ENCODE data around the gene LIPH. TPM values are rescaled to one million over a fixed set of nuclear protein-coding genes. Genes with fewer than 3 reads are reported as not detected.

Gene LIPH
- total and polyA plus RNA-seq, 2 of the 8 experiments (the other 6 are each of a cell fraction or from before 2014, with no cell fraction given) = 0.08 TPM; not detected in 1

DNA sequence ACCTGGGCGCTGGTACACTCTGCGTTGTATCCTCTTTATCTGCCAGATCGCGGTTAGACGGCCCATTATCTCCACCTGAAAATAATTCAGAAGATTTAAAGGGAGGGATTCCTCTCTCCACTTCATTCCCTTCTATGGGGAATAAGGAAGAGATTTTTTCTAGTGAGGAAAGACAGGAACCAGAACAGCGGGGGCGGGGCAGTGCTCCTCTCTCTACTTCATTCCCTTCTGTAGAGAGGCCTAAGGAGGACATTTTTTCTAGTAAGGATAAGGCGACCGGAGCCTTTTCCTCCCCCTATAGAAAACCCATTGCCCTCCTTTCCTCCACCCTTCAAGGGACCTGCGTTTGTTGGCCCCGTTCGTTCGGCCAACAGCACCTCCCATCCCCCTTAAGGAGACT is 8.3 kb upstream of the LIPH start:
- H3K4me1 ChIP-seq (replicated peaks in 1 of 4; ENCODE audit: control insufficient read depth in 3 of 4, insufficient read depth in 4 of 4, low read length in 3 of 4) = peaks cover 6 to 16% (median 9%) of the 10 kb centered on the region in 4 experiments

More for the DNA sequence above, 8.3 kb upstream of the LIPH start:
- Histone ChIP-seq H2AFZ (ENCODE audit: low read length) (no peak overlapping the region; the same call in 1 of the 2 replicates), H4K20me1 (replicated peaks in 1 of 2; ENCODE audit: control insufficient read depth in 1 of 2, insufficient read depth in 2 of 2, low read length in 2 of 2) (no peaks in the 10 kb centered on the region), H3K14ac (ENCODE audit: insufficient read length) (no peak overlapping the region), H3K9me3 (ENCODE audit: insufficient read depth in 2 of 2, low read depth in 1 of 2, low read length in 1 of 2) (no peaks in the 10 kb centered on the region), H3K4ac (replicated peaks; ENCODE audit: insufficient read length, low read depth, low read length) (peak overlapping the region; percentile 69), H3K56ac (replicated peaks; ENCODE audit: insufficient read length, low read depth, low read length) (no peak overlapping the region), H3K4me3 (ENCODE audit: extremely low read depth in 1 of 4, insufficient read depth in 2 of 4, low read depth in 3 of 4, low read length in 4 of 4) (no peak overlapping the region; a peak in 1 of 8 replicates), H3K23me2 (ENCODE audit: low read depth, low read length) (no peaks in the 10 kb centered on the region), H3K4me2 (ENCODE audit: insufficient read depth in 1 of 2, low read depth in 2 of 2, low read length in 2 of 2) (0 out of 4 replicates have a peak overlapping the region, but pooled peaks of 1 of the 2 experiments have one; percentile 10), H2BK20ac (ENCODE audit: low read length) (0 out of 2 replicates have a peak overlapping the region, but pooled peaks have one; percentile 80), H3K23ac (ENCODE audit: insufficient read length) (no peak overlapping the region), H3K27me3 (replicated peaks in 1 of 4; ENCODE audit: control insufficient read depth in 3 of 4, extremely low read depth in 1 of 4, insufficient read depth in 3 of 4, low read length in 3 of 4) (no peaks in the 10 kb centered on the region), H3K79me1 (ENCODE audit: low read depth, low read length) (no peaks in the 10 kb centered on the region), H2BK12ac (ENCODE audit: low read depth, low read length) (peak overlapping the region; percentile 88; the same call in 1 of the 2 replicates), H4K8ac (ENCODE audit: extremely low read depth, insufficient read depth, low read length) (no peak overlapping the region; the same call in 1 of the 2 replicates), H3K9ac (replicated peaks in 1 of 4; ENCODE audit: extremely low read depth in 1 of 4, low read depth in 3 of 4, low read length in 3 of 4) (no peak overlapping the region), H3K27ac (ENCODE audit: low read depth, low read length) (no peak overlapping the region), H3K36me3 (ENCODE audit: control insufficient read depth in 2 of 4, insufficient read depth in 4 of 4, low read length in 3 of 4) (no peaks in the 10 kb centered on the region), H4K91ac (replicated peaks; ENCODE audit: insufficient read length, low read length) (no peak overlapping the region), H2BK15ac (ENCODE audit: low read length) (peak overlapping the region; percentile 81; the same call in 1 of the 2 replicates), H2AK5ac (ENCODE audit: low read depth, low read length) (no peak overlapping the region; the same call in 1 of the 2 replicates), H4K5ac (ENCODE audit: insufficient read length, low read depth, low read length) (no peak overlapping the region), H3K79me2 (ENCODE audit: control insufficient read depth in 1 of 2, insufficient read depth in 2 of 2, low read length in 2 of 2) (no peaks in the 10 kb centered on the region), H2BK120ac (replicated peaks; ENCODE audit: low read depth, low read length) (peak overlapping the region; percentile 54), H3K18ac (ENCODE audit: extremely low read depth, low read length) (peak overlapping the region; percentile 90; the same call in 1 of the 2 replicates), H2BK5ac (ENCODE audit: low read depth, low read length) (no peak overlapping the region)
- TF ChIP-seq SAP30 (IDR thresholded peaks at IDR 0.05; ENCODE audit: insufficient read depth, insufficient replicate concordance, low read length) (no peak), CHD2 (IDR thresholded peaks at IDR 0.05; ENCODE audit: low read length) (no peak), EGR1 (IDR thresholded peaks at IDR 0.05; ENCODE audit: borderline replicate concordance, low read depth, low read length) (no peak), E2F6 (IDR thresholded peaks at IDR 0.05) (no peak), PHF8 (conservative IDR thresholded peaks at IDR 0.05; ENCODE audit: low read depth, low read length) (no peak), TAF7 (optimal IDR thresholded peaks at IDR 0.05; ENCODE audit: borderline replicate concordance, low read depth, low read length) (no peak), SP1 (IDR thresholded peaks at IDR 0.05; ENCODE audit: low read depth, low read length) (no peak), JUND (IDR thresholded peaks at IDR 0.05; ENCODE audit: low read length) (no peak), CBX5 (IDR thresholded peaks at IDR 0.05; ENCODE audit: low read depth, low read length) (no peak)
- ChIA-PET POLR2A (ENCODE audit: partially characterized antibody) (interaction anchor here (1.8 to 1.9 kb wide), 2 partner anchors 15 to 21 kb away, joined by 5 to 8 read pairs; no protein-coding TSS in a partner anchor), CTCF (ENCODE audit: partially characterized antibody) (interaction anchor here (0.7 to 5.7 kb wide), 7 partner anchors 11 to 1757 kb away, joined by 3 to 69 read pairs (median 3); no protein-coding TSS in a partner anchor)
- FAIRE-seq (no peak), DNase-seq (ENCODE audit: low read depth in 1 of 2, low spot score in 2 of 2) (no peak)
- WGBS, 2 experiments (ENCODE audit: extremely low coverage in 1 of 2, insufficient coverage in 1 of 2, insufficient read length in 1 of 2, insufficient replicate concordance in 2 of 2, low coverage in 1 of 2, low lambda C conversion rate in 2 of 2, missing lambda C conversion rate in 1 of 2) = 86% methylated on average over 13 of the region's 13 CpGs; no CpG with 5 or more reads in 1 of the 2 experiments

All from H1 (cell line).